BE2C (cell line): ENCODE results near the gene PKM.
A peak's percentile ranks its signal among the peaks of the same experiment; 100 is the strongest.

Experiments
- DNase-seq: peaks from one replicate; pipeline ENCODE4 v3.0.0-alpha.2; 2020
- H3K27me3 ChIP-seq: fragments of 250-450 bp; sonication (Bioruptor Pico); 2 replicates; pipeline ENCODE4 v1.5.1; 2020; ENCODE audit warnings: mild to moderate bottlenecking
- H3K36me3 ChIP-seq: fragments of 250-450 bp; sonication (Bioruptor Pico); 2 replicates; pipeline ENCODE4 v1.5.1; 2020; ENCODE audit warnings: mild to moderate bottlenecking
- H3K4me1 ChIP-seq: fragments of 250-450 bp; sonication (Bioruptor Pico); 2 replicates; pipeline ENCODE4 v1.5.1; 2020
- H3K4me3 ChIP-seq: 2 replicates; pipeline ENCODE4 v1.5.1; 2011; ENCODE audit warnings: low read depth, low read length
- H3K9me3 ChIP-seq: fragments of 250-450 bp; sonication (Bioruptor Pico); 2 replicates; pipeline ENCODE4 v1.5.1; 2020
- CTCF ChIP-seq: IDR thresholded peaks from 2 replicates; pipeline ENCODE4 v1.5.1; 2012; ENCODE audit warnings: mild to moderate bottlenecking, low read depth, low read length

The PKM gene

DNA sequence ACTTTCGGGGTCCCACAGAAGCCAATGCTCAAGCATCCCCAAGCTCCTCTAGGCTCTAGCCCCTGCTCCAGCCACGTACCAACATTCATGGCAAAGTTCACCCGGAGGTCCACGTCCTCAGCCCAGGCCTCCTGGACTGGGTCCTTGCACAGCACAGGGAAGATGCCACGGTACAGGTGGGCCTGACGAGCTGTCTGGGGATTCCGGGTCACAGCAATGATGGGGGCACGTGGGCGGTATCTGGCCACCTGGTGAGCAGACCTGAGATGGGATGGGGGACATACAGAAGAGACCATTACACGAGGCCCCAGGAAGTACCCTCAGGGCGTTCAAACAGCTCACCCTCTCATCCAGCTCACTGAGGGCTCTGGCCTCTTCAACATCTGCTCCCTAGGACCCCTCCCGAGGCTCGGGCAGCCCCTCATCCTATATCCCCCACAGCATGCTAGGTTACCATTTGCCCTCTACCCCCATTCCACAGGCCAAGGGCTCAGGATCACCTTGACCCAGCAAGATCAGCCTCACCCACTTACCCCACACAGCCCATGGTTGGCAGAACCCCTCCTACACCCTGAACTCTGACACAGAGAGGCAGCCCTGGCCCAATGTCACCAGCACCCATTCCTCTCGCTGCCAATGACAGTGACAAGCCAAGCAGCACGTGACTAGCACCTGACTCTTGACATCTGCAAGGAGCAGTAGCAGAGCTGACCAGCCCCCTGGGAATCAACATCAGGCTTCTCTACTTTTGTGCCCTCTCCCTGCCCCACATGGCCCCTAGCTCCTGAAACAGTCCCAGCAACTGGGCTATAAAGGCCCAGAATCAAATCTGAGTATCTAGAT lies 30.4 kb downstream of the PKM start:
- DNase-seq: no peak
- H3K4me1 ChIP-seq: peaks cover 16% of the 10 kb centered on the region
- no peaks in the 10 kb centered on the region for H3K9me3 ChIP-seq
- H3K27me3 ChIP-seq: no peaks in the 10 kb centered on the region
- H3K36me3 ChIP-seq: peaks cover 78% of the 10 kb centered on the region
- TF ChIP-seq CTCF: no peak
- H3K4me3 ChIP-seq: no peak overlapping the region

DNA sequence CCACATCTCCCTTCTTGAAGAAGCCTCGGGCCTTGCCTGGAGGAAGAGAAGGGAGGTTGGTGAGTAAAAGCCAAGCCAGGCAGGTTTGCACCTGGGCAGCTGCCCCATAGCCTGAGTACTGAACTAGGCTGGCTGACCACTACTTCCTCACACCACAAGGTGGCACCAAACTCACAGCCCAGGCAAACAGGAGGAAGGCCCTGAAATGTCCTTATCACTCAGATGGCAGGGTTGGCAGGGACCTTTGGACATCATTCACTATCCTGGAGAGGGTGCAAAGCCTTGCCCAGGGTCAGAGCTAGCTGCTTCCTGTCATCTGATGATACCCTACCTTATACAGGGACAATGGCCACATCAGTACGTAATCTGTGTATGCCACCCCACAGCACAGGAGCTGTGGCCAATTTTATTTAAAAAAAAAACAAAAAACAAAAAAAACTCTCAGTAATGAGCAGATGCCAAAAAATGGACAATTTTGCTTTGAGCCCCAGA lies 31.2 kb downstream of the PKM start:
- DNase-seq: peak; percentile 79
- peak; percentile 95 for TF ChIP-seq CTCF
- Histone ChIP-seq H3K36me3 (peaks cover 69% of the 10 kb centered on the region), H3K9me3 (no peaks in the 10 kb centered on the region), H3K27me3 (no peaks in the 10 kb centered on the region), H3K4me3 (no peak overlapping the region), H3K4me1 (peaks cover 16% of the 10 kb centered on the region)

DNA sequence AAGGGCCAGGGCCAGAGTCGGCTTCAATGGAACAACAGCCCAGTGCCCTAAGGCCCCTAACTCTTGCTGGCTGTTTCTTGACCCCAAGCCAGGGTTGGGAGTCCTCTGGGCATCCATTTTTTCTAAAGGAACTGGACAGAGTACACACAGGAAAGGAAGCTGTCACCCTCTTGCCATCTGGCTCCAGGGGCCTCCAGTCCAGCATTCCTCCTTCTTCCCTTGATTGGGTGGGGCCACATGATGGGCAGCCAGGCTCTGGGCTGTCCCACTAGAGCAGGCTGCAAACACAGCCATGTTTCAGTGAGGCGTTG lies 31.8 kb downstream of the PKM start:
- peaks cover 63% of the 10 kb centered on the region for H3K36me3 ChIP-seq
- no peaks in the 10 kb centered on the region for H3K27me3 ChIP-seq
- peaks cover 11% of the 10 kb centered on the region for H3K4me1 ChIP-seq
- no peak for DNase-seq
- TF ChIP-seq CTCF: no peak
- no peak overlapping the region for H3K4me3 ChIP-seq
- no peaks in the 10 kb centered on the region for H3K9me3 ChIP-seq

- Histone ChIP-seq H3K36me3 (peaks cover 57% of the 10 kb centered on the region), H3K4me3 (no peak overlapping the region), H3K27me3 (no peaks in the 10 kb centered on the region), H3K9me3 (no peaks in the 10 kb centered on the region), H3K4me1 (peaks cover 6% of the 10 kb centered on the region)
- no peak for TF ChIP-seq CTCF
- DNase-seq: no peak
These were observed 32.4 kb downstream of the PKM start for GRCh38 chr15:72198356-72199204.

- DNase-seq: peak; percentile 61
- 0 out of 2 replicates have a peak within 1 kb of the TSS, but pooled peaks have one; percentile 15 for H3K4me3 ChIP-seq
- peaks cover 49% of the 10 kb centered on the region for H3K36me3 ChIP-seq
- no peak for TF ChIP-seq CTCF
- no peaks in the 10 kb centered on the region for H3K27me3 ChIP-seq
- H3K4me1 ChIP-seq: no peaks in the 10 kb centered on the region
- no peaks in the 10 kb centered on the region for H3K9me3 ChIP-seq
These were observed 33.3 kb downstream of the PKM start, which contains the start of gene GRAMD2A for GRCh38 chr15:72197460-72198355. Gene GRAMD2A (minus strand): TSS chr15:72197787.
